Activated gamma-delta T cell treated with anti-CD3 and anti-CD28 coated beads, Interleukin-2, amount 50 U/mL, for 16 hours (primary cell): ENCODE data around the gene CUBN.

Experiments used
- DNase-seq: peaks from one replicate; pipeline ENCODE4 v3.0.0-alpha.2; 2020; ENCODE audit warnings: low read depth

Gene CUBN

DNA sequence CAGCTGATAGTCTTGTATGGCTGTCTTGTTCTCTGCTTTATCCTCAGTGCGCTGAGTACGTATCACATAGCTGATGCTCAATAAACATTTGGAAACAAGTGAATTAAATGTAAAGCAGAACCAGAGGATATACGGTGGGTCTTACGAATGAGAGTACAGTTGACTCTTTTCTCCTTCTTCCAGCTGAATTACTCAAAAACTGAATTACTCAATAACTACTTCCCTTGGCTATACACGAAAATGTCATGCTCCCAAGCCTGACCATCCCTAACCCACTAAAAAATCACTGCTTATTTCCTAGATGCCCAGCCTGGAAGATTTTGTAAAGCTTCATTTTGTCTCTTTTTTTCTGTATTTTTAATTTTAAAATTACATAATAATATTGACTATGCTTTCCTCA lies 309.2 kb downstream of the CUBN start:
- no peak for DNase-seq

DNA sequence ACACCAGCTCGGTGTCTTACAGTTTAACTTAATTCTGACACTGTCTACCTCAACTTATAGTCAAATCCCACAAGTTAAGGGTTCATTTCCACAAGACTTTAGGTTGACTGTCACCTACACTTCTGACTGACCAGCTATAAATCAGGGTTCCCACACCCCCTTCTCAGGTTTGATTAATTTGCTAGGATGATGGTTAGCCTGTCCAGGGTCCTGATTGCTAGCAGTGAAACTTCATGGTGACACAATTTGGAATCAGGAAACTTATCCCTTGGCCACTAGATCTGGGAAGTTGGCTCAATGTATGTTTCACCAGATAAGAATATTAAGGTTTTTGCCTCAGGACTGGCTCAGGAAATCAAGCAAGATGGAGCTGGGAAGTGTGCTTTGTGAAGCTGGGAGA lies 309.6 kb downstream of the CUBN start:
- DNase-seq = no peak

DNA sequence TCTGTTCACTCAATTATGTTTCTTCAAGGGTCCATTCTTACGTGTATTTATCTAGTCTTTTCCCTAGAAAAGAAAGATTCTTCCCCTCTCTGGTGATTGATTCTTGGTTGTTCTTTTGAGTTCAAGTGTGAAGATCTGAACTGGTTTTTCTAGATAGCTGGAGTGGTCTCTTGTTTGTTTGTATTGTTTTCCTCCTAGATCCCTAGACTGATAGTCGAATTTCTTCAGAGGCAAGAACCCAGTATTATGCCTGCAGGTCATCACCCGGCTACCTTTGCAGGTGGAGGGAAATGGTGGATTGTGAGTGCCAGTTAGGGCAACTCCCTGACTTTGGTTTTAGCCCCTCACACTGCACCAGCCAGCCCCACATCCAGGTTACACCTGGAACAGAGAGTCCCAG lies 310.2 kb downstream of the CUBN start:
- no peak for DNase-seq

DNA sequence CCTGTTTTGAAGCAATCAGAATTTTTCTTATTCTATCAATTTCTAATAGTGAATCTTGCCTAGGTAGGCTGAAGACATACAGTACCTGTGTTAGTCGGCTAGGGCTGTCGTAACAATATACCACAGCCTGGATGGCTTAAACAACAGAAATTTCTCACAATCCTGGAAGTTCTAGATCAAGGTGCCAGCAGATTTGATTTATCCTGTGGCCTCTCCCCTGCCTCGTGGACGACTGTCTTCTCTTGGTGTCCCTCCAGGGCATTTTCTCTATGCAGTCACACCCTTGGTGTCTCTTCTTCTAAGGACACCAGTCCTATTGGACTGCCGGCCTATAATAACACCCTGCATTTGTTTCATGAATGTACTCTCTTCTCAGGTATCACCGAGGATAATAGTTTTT lies 310.6 kb downstream of the CUBN start:
- no peak for DNase-seq

DNA sequence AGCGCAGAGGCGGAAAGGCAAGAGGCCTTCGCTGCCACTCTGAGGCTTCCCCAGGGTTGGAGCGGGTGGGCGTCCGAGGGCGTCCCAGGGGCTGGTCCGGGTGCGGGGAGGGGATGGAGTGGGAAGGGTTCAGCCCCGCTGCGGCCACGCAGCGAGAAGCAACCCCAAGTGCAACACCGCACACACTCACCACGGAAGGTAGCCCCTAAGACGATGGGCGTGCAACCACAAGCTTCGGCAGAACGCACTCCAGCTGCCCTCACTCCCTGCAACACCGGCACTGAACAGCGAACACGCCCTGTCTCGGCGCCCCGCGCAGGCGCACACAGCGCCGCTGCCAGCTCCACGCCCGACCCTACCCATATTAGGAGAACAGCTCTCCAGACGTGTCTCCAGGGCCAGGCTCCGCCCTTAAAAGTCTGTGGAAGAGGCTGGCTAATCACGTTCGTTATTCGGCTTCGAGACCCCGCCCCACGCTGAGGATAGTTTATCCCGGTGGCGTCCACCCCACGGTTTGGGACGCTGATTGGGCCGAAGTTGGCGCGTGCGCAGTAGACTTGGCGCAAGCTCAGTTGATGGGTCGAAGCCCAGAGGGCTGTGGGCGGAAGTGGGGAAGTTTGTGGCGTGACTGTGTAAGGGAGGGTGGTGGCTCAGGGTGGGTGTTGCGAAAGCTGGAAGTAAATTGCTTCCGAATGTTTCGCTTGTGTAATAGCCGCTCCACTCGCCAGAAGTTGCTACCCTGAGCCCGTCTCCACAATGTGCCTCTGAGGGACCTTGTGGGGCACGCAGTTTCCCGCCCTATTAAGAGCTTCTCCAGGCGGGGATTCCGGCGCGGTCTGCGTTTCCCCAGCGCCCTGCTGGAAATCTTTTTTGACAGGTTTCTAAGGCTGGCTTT lies 312.2 kb downstream of the CUBN start, which contains the start of gene RSU1:
Gene RSU1, minus strand, starts transcription at position 300 of the 895 bp plus-strand sequence. CDS start 343 bp downstream, outside the sequence.
- DNase-seq = peak; percentile 99

DNA sequence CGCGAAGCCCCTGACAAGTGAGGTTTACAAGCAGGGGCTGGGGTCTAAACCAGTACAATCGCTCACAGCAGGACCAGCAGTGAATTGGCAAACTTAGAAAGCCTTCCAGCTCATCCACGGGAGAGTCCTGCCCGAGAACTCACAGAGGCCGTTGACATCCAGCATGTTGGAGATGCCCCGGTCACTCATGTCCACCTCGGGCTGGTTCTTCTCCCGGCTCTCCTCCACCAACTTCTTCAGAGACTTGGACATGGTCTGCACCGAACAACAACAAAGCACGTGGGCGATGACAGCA lies 312.8 kb downstream of the CUBN start:
- no peak for DNase-seq

DNA sequence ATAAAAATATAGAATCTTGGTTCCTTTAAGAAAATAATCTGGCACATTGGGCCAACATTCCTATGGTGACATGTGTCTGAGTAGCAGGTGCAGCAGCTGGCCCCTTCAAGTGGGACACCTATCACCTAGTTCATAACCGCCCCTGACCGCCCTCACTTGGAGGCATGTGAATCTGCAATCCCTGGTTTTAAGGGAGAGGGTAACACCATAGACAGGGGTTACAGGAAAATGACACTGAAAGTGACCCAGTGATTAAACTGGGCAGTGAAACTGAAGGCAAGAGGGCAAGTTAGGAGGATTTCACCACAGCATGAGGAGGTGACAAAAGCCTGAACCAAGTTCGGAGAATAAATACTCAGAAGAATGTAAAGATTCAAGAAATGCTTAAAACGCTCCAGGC lies 313.4 kb downstream of the CUBN start:
- no peak for DNase-seq

DNA sequence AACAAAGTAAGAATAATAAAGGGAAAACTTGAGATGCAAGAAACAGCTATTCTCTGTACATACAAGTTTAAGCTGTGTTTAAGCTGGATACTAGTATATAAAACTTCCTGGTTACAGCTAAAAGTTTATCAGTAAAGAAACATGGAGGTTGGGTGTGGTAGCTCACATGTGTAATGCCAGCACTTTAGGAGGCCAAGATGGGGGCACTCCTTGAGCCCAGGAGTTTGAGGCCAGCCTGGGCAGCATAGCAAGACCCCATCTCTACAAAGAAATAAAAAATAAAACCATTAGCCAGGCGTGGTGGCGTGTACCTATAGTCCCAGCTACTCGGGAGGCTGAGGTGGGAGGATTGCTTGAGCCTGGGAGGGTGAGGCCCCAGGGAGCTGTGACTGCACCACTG lies 315.6 kb downstream of the CUBN start:
- DNase-seq = no peak

DNA sequence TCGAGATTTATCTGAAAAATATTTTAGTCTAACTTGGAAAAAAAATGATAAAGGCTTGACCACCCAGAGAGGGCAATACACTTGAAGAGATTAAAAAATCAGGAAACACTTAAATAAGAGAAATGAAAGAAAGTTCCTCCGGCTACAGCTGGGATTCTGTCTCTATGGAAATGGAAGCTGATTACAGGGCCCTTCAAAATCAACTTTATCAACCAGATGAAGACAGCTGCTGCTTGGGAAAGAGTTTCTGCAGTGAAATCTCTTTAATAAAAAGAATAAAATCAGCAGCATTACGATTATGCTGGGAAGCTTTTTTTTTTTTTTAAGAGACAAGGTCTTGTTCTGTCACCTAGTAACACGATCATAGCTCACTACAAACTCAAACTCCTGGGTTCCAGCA lies 316.9 kb downstream of the CUBN start:
- no peak for DNase-seq

DNA sequence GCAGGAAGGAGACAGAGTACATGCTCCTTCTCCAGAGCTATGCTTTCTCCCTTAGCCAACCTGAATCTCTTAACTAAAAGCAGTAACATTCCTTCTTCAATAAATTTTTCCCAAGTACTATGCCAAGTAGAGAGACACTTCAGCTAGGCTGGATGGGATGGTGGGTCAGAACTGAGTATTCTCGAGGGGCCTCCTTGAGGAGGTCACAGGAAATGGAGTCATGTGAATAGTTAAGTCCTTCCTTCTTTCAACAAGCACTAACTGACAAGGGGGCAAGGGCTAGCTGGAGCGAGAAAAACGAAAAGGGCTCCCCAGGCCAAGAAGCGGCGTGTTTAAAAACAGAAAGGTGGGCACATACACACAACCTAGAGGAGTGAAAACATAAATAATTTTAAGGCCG lies 317.8 kb downstream of the CUBN start:
- no peak for DNase-seq

DNA sequence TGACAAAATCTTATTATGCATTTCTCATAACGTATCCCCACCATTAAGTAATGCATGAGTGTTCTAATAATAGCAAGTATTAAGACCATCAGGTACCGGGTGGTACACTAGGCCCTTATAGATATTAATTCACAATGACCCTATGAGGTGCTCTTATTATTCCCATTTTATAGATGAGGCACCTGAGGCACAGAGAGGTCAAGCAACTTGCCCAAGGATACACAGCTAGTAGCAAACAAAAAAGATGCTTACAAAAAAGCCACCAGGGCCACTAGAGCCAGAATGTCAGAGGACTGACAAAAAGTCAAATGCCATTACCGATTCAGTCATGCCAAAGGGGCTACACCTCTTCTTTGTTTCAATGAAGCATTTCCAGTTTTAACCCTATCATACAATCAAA lies 318.3 kb downstream of the CUBN start:
- no peak for DNase-seq

DNA sequence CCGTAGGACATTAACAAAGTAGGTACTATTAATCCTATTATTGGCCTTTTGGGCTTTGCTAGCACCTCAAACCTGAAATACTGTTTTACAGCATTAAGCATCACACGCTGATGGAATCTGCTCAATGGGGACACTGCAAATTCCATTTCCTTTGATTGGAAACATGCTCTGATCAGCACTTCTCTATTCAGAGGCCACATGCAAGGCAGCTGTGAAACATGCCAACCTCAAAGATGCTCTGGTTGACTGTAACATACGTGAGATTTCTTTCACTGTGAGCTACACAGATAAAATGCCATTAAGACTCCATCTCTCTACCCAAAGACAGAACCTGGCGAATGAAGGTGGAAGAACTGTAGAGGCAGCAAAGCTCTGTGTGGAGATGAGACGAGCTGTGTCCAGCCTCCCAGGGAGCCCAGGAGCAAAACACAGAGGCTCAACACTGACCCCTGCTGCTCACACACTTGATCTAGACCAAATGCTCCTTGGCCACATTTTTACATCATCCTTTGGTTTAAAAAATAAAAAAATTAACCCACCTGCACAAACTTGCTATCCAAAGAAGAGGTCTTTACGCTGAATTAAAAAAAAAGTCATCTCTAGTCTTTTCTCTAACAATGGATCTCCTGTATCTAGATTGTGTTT lies 320.4 kb downstream of the CUBN start:
- peak; percentile 17 for DNase-seq

DNA sequence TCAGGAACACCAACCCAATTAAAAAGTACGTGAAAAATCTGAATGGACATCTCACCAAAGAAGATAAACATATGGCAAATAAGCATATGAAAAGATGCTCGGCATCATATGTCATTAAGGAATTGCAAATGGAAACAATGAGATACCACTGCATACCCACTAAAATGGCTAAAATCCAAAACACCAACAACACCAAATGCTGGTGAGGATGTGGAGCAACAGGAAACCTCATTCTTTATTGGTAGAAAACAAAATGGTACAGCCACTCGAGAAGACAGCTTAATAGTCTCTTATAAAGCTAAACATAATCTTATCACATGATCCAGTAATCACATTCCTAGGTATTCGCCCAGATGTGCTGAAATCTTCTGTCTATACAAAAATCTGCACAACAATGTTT lies 325.5 kb downstream of the CUBN start:
- no peak for DNase-seq

DNA sequence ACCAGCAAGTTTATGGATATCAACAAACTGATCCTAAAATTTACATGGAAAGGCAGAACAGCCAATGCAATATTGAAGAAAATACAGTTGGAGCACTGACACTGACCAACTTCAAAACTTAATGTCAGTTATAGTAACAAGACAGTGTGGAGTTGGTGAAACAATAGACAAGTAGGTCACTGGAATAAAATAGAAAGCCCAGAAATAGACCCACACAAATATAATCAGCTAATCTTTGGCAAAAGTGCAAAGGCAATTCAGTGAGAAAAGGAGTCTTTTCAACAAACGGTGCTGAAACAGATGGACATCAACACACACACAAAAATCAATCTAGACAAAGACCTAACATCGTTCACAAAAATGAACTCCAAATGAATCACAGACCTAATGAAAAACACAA lies 326.1 kb downstream of the CUBN start:
- DNase-seq = no peak

DNA sequence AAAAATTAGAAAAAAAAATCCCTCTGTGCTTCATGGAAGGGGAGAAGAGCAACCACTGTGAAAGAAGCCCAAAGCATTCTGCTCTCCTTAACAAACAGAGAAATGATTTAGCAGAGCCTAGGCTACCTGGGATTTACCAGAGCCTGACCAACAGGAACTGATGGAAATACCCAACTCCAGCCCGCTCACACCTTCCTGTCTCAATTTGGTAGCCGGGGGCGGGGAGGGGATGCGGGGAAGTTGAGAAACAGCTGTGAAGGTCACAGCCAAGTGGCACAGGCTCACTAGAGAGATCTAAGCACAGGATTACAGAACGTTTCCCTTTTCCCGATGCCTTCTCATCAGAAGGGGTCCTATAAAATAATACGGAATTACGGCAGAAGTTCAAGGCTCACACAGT lies 330.0 kb downstream of the CUBN start:
- DNase-seq = no peak

DNA sequence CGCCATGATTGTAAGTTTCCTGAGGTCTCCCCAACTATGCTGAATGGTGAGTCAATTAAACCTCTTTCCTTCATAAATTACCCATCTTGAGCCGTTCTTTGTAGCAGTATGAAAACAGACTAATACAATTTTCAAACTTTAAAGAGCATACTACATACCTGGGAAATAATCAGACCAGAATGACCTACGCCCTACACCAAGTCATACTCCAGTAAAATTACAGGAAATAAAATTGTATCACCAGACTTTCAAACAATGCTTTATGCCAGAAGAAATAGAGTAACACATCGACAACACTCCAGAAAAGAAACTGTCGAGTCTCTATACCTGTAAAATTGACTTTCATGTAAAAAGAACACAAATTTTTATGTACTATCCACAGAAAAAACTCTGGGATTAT lies 331.0 kb downstream of the CUBN start:
- DNase-seq = no peak

DNA sequence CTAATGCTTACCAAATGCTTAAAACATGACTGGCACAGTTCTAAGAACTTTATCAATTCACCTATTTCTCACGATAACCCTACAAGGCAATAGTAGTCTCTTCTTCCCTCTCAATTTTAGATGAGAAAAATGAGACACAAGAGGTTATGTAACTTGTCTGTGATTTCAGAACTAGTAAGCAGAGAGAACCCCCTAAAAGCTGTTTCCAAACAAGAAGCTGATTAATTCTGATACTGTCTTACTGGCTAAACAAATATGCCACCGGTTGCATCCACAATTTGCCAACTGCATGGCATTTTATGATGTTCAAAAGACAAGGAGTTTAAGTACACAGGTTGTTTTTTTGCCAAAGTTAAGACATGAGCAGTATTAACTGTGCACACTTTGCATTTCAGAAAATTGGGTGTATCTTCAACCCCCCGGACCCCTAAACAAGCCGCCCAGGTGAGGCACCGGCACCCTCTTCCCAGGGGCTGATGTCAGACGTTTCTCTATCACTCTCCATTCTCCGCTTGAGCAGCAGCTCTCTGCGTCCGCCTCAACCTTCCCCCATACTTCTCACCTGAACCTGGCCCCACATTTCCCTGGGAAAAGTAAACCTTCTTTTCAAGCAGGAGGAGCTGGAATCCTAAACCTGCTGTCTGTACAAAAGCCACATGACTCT lies 334.1 kb downstream of the CUBN start:
- no peak for DNase-seq

DNA sequence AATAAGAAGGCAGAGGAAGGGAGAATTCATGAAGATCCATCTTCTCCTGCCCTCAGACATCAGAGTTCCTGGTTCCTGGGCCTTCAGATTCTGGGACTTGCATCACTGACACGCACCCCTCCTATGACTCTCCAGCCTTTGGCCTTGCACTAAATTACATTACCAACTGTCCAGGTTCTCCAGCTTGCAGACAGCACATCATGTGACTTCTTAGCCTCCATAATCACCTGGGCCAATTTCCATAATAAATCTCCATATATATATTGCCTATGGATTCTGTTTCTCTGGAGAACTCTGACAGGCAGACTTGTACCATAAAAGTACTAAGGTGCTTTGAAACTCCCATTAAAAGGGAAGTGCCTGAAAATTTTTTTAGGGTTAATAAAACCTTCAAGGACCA lies 335.6 kb downstream of the CUBN start:
- no peak for DNase-seq

DNA sequence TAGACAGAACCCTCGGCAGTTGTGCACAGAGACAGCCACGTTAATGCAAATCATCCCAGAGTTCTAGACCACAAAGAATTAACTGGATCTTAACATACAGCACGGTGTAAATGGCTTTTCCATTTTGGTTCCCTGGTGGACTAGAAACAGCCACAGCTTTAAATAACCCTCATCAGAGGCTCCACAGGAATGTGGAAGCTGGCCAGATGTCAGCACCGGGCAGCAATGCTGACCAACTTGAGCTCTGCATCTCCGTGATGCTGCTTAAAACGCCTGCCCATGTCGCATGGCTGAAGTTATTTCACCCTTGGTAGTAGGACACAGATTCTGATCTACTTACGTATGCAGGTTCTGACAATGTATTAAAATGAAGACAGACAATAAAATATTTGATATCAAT lies 336.9 kb downstream of the CUBN start:
- DNase-seq = no peak

DNA sequence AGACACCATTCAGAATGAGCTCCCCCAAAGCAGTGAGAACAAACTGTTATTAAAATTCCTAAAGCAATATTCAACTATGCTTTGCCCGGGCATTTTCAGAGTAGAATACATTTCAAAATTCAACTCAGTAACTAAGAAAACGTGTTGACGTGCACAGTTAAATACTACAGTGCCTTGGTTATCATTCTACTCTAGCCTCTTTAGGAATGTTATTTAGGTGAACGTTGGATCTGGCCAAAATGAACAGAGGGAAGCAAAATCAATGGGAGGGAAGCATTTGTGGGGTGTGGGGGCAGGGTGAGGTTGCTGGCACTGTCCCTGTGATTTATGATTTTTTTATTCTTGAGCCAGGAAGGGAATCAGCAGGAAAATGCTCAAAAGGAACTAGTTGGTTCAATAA lies 339.8 kb downstream of the CUBN start:
- DNase-seq = no peak

DNA sequence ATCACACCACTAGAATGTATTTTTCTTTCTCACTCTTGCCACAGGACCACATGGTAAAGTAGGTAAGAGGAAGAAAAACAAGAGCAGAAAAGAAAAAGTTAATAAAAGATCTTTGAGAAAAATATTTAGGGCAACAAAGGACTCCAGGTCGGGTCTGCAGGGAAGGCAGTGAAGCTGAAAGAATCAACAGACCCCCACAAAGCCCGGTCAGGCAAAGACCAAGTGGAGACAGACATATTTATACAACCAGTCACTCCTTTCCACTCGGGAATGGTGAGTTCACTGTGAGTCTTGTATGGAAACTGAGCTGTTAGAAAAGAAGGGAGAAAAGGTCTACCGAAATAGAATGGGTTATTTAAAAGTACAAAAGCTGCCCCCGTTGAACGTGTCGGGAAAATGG lies 340.4 kb downstream of the CUBN start:
- DNase-seq = no peak

DNA sequence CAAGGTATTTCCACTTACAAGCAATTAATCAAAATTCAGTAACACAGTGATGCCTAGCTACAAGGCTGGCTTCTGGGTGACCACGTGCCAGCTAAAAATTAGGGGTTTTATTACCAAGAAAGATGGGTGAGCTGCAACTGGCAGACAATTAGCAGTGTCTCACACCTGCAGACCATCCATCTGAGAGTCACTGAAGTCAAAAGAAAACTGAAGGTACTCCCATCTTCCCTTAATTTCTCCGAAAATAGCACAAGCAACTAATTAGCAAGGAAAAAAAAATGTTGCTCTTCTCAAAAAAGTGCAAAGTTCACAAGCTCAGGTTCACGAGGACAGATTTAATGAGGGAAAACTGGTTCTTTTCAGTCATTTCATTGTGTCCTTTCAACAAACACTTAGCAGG lies 340.8 kb downstream of the CUBN start:
- no peak for DNase-seq

DNA sequence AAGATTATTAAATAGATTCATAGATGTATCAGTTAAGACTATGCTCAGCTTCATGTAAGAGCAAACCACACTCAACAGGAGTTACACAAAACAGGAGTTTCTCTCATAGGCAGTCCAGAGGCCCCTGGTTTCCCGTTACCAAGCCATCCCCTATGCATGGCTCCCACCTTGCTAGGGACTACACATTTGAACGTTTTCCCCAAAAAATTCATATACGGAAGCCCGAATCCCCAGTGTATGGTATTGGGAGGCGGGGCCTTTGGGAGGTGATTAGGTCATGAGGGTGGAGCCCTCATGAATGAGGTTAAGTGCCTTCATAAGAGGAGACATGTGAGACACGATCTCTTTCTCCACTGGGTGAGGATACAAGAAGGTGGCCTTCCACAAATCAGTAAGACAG lies 341.5 kb downstream of the CUBN start:
- DNase-seq = no peak
